SH-SY5Y (cell line): ENCODE results near the gene AP1S3.

Experiments used
- GATA2 ChIP-seq: IDR thresholded peaks from 2 replicates; pipeline ENCODE4 v1.6.1; 2011; ENCODE audit warnings: mild to moderate bottlenecking, low read depth, low read length
- GATA3 ChIP-seq: IDR thresholded peaks from 2 replicates; pipeline ENCODE4 v1.6.1; 2011; ENCODE audit warnings: low read depth, mild to moderate bottlenecking, low read length, moderate library complexity

GRCh38 chr2:223865907-223866508 lies 28.6 kb upstream of the AP1S3 start:
- TF ChIP-seq GATA3 (no peak), GATA2 (no peak)
